ENCODE measurements around the gene ALOX12B.
"Not testable (repeated sequence)": the region's sequence is repeated elsewhere in the genome, so short reads cannot be mapped to it uniquely, and the experiment has no call there.

ALOX12B gene

GRCh38 chr17:8041249-8041928, 46.1 kb downstream of the ALOX12B start:
- DNase-seq = no peak

- no peak for DNase-seq
These were observed 47.8 kb downstream of the ALOX12B start for GRCh38 chr17:8039611-8040168.

GRCh38 chr17:8038954-8039610, 48.4 kb downstream of the ALOX12B start, which contains the start of gene ALOX15B:
Gene ALOX15B, plus strand, starts transcription at chr17:8039059. Its CDS starts 97 bp downstream, at chr17:8039156.
- no peak for DNase-seq

- no peak for DNase-seq
These were observed 55.1 kb downstream of the ALOX12B start for GRCh38 chr17:8032442-8032841.

GRCh38 chr17:8031950-8032349, 55.6 kb downstream of the ALOX12B start:
- DNase-seq = no peak

GRCh38 chr17:8031261-8031661, 56.3 kb downstream of the ALOX12B start:
- DNase-seq = no peak

- DNase-seq = no peak
These were observed 58.4 kb downstream of the ALOX12B start for GRCh38 chr17:8029121-8029520.

GRCh38 chr17:8025176-8025911, 62.2 kb downstream of the ALOX12B start:
- no peak for DNase-seq

- not testable (repeated sequence) for DNase-seq
These were observed 63.4 kb downstream of the ALOX12B start for GRCh38 chr17:8024161-8024560.

All from amniotic stem cell (primary cell).